ENCODE measurements around the gene CLDN10. TPM values are rescaled to one million over a fixed set of nuclear protein-coding genes. Genes with fewer than 3 reads are reported as not detected.

Gene CLDN10
- polyA plus RNA-seq, 1 donor from 2014 or later: not detected

GRCh38 chr13:95553581-95554385 lies 1.3 kb downstream of the CLDN10 start:
- Histone ChIP-seq H3K79me2 (replicated peaks; ENCODE audit: insufficient read depth, low read length) (no peaks in the 10 kb centered on the region), H3K9me3 (ENCODE audit: low read length) (no peaks in the 10 kb centered on the region), H3F3A (ENCODE audit: insufficient read depth, low read length, poor library complexity, severe bottlenecking) (no peaks in the 10 kb centered on the region), H3K27me3 (ENCODE audit: insufficient read depth, low read depth, low read length) (peaks cover 29% of the 10 kb centered on the region), H3K36me3 (ENCODE audit: insufficient read depth, low read length) (no peaks in the 10 kb centered on the region), H3K4me3 (ENCODE audit: low read length) (no peak overlapping the region), H3K27ac (ENCODE audit: low read length) (no peak overlapping the region), H3K4me2 (ENCODE audit: low read length) (no peak overlapping the region), H2AFZ (ENCODE audit: low read depth, low read length) (no peak overlapping the region), H3K9ac (ENCODE audit: low read length) (no peak overlapping the region), H3K9me2 (ENCODE audit: insufficient read depth, low read length) (no peaks in the 10 kb centered on the region), H4K20me1 (ENCODE audit: insufficient read depth) (no peaks in the 10 kb centered on the region)
- TF ChIP-seq EP300 (conservative IDR thresholded peaks at IDR 0.05; ENCODE audit: poor library complexity, severe bottlenecking): no peak
- no peak for TF ChIP-seq RAD21 (conservative IDR thresholded peaks at IDR 0.05)
- no peak for TF ChIP-seq CTCF (IDR thresholded peaks at IDR 0.05; ENCODE audit: poor library complexity, severe bottlenecking)
- TF ChIP-seq POLR2AphosphoS5 (IDR thresholded peaks at IDR 0.05): no peak
- TF ChIP-seq SMC3 (conservative IDR thresholded peaks at IDR 0.05; ENCODE audit: poor library complexity): no peak
- TF ChIP-seq EZH2 (IDR thresholded peaks at IDR 0.05; ENCODE audit: borderline replicate concordance, insufficient read depth, low read length, poor library complexity, severe bottlenecking): no peak

- H3K27me3 ChIP-seq (ENCODE audit: insufficient read depth, low read depth, low read length): peaks cover 21% of the 10 kb centered on the region
- H2AFZ ChIP-seq (ENCODE audit: low read depth, low read length): no peak overlapping the region
- no peak overlapping the region for H3K9ac ChIP-seq (ENCODE audit: low read length)
- no peak overlapping the region for H3K4me3 ChIP-seq (ENCODE audit: low read length)
- no peaks in the 10 kb centered on the region for H3F3A ChIP-seq (ENCODE audit: insufficient read depth, low read length, poor library complexity, severe bottlenecking)
- no peaks in the 10 kb centered on the region for H3K9me3 ChIP-seq (ENCODE audit: low read length)
- H3K36me3 ChIP-seq (ENCODE audit: insufficient read depth, low read length): no peaks in the 10 kb centered on the region
- H3K79me2 ChIP-seq (replicated peaks; ENCODE audit: insufficient read depth, low read length): no peaks in the 10 kb centered on the region
- no peak overlapping the region for H3K4me2 ChIP-seq (ENCODE audit: low read length)
- TF ChIP-seq MXI1 (conservative IDR thresholded peaks at IDR 0.05; ENCODE audit: poor library complexity, severe bottlenecking) (no peak), EZH2 (IDR thresholded peaks at IDR 0.05; ENCODE audit: borderline replicate concordance, insufficient read depth, low read length, poor library complexity, severe bottlenecking) (no peak), POLR2AphosphoS5 (IDR thresholded peaks at IDR 0.05) (no peak), TAF1 (IDR thresholded peaks at IDR 0.05; ENCODE audit: low read depth) (no peak), SMC3 (conservative IDR thresholded peaks at IDR 0.05; ENCODE audit: poor library complexity) (no peak)
- H4K20me1 ChIP-seq (ENCODE audit: insufficient read depth): no peaks in the 10 kb centered on the region
- H3K9me2 ChIP-seq (ENCODE audit: insufficient read depth, low read length): no peaks in the 10 kb centered on the region
- no peak overlapping the region for H3K27ac ChIP-seq (ENCODE audit: low read length)
These were observed 4.5 kb downstream of the CLDN10 start for GRCh38 chr13:95557013-95557412.

GRCh38 chr13:95559100-95559499 lies 6.6 kb downstream of the CLDN10 start:
- H3K9ac ChIP-seq (ENCODE audit: low read length): no peak overlapping the region
- no peaks in the 10 kb centered on the region for H3F3A ChIP-seq (ENCODE audit: insufficient read depth, low read length, poor library complexity, severe bottlenecking)
- H3K27ac ChIP-seq (ENCODE audit: low read length): no peak overlapping the region
- H3K9me2 ChIP-seq (ENCODE audit: insufficient read depth, low read length): no peaks in the 10 kb centered on the region
- no peak overlapping the region for H3K4me2 ChIP-seq (ENCODE audit: low read length)
- H3K4me3 ChIP-seq (ENCODE audit: low read length): no peak overlapping the region
- H2AFZ ChIP-seq (ENCODE audit: low read depth, low read length): no peak overlapping the region
- no peak for TF ChIP-seq TAF1 (IDR thresholded peaks at IDR 0.05; ENCODE audit: low read depth)
- TF ChIP-seq EZH2 (IDR thresholded peaks at IDR 0.05; ENCODE audit: borderline replicate concordance, insufficient read depth, low read length, poor library complexity, severe bottlenecking): no peak
- no peak for TF ChIP-seq SMC3 (conservative IDR thresholded peaks at IDR 0.05; ENCODE audit: poor library complexity)
- TF ChIP-seq CTCF (IDR thresholded peaks at IDR 0.05; ENCODE audit: poor library complexity, severe bottlenecking): no peak
- no peak for TF ChIP-seq EP300 (conservative IDR thresholded peaks at IDR 0.05; ENCODE audit: poor library complexity, severe bottlenecking)
- no peak for TF ChIP-seq RAD21 (conservative IDR thresholded peaks at IDR 0.05)
- TF ChIP-seq POLR2AphosphoS5 (IDR thresholded peaks at IDR 0.05): no peak
- TF ChIP-seq REST (IDR thresholded peaks at IDR 0.05; ENCODE audit: borderline replicate concordance): no peak
- no peak for TF ChIP-seq MXI1 (conservative IDR thresholded peaks at IDR 0.05; ENCODE audit: poor library complexity, severe bottlenecking)
- no peaks in the 10 kb centered on the region for H4K20me1 ChIP-seq (ENCODE audit: insufficient read depth)
- no peaks in the 10 kb centered on the region for H3K9me3 ChIP-seq (ENCODE audit: low read length)
- H3K36me3 ChIP-seq (ENCODE audit: insufficient read depth, low read length): no peaks in the 10 kb centered on the region
- peaks cover under 1% of the 10 kb centered on the region for H3K27me3 ChIP-seq (ENCODE audit: insufficient read depth, low read depth, low read length)
- H3K79me2 ChIP-seq (replicated peaks; ENCODE audit: insufficient read depth, low read length): no peaks in the 10 kb centered on the region
